HG03342 (cell line): Measurements from ENCODE around the gene HIVEP3.

Experiments
- ATAC-seq: cut with Tn5 transposase; IDR thresholded peaks from one replicate; pipeline ENCODE4 v1.9.1; 2021; ENCODE audit warnings: mild to moderate bottlenecking, moderate library complexity; ENCODE audit not compliant: unreplicated experiment

The HIVEP3 gene

GRCh38 chr1:41849211-41849759, 69.4 kb downstream of the HIVEP3 start:
- no peak for ATAC-seq

GRCh38 chr1:41848216-41848952, 70.3 kb downstream of the HIVEP3 start:
- no peak for ATAC-seq

- ATAC-seq: no peak
Observed at GRCh38 chr1:41847733-41848132, 71.0 kb downstream of the HIVEP3 start.

- ATAC-seq: no peak
Observed at GRCh38 chr1:41846625-41847405, 71.9 kb downstream of the HIVEP3 start.

GRCh38 chr1:41844781-41845272, 73.9 kb downstream of the HIVEP3 start:
- no peak for ATAC-seq

- no peak for ATAC-seq
Observed at GRCh38 chr1:41844255-41844654, 74.5 kb downstream of the HIVEP3 start.

- no peak for ATAC-seq
Observed at GRCh38 chr1:41842993-41843755, 75.5 kb downstream of the HIVEP3 start.

GRCh38 chr1:41842326-41842725, 76.4 kb downstream of the HIVEP3 start:
- ATAC-seq: no peak

GRCh38 chr1:41840592-41841246, 78.0 kb downstream of the HIVEP3 start:
- no peak for ATAC-seq

GRCh38 chr1:41838266-41838665, 80.5 kb downstream of the HIVEP3 start:
- no peak for ATAC-seq

GRCh38 chr1:41837691-41838090, 81.0 kb downstream of the HIVEP3 start:
- ATAC-seq: no peak

- ATAC-seq: no peak
Observed at GRCh38 chr1:41835485-41835884, 83.2 kb downstream of the HIVEP3 start.

- ATAC-seq: no peak
Observed at GRCh38 chr1:41833519-41834000, 85.2 kb downstream of the HIVEP3 start.

- ATAC-seq: no peak
Observed at GRCh38 chr1:41830726-41831125, 88.0 kb downstream of the HIVEP3 start.

GRCh38 chr1:41827991-41828570, 90.6 kb downstream of the HIVEP3 start:
- no peak for ATAC-seq

- no peak for ATAC-seq
Observed at GRCh38 chr1:41823471-41823870, 95.3 kb downstream of the HIVEP3 start.

- no peak for ATAC-seq
Observed at GRCh38 chr1:41822866-41823265, 95.9 kb downstream of the HIVEP3 start.

GRCh38 chr1:41819843-41820242, 98.9 kb downstream of the HIVEP3 start:
- no peak for ATAC-seq

GRCh38 chr1:41819069-41819468, 99.7 kb downstream of the HIVEP3 start:
- ATAC-seq: no peak

GRCh38 chr1:41816061-41816460, 102.7 kb downstream of the HIVEP3 start:
- no peak for ATAC-seq
